PC-9 (cell line): ENCODE data around the gene SGIP1. TPM values are rescaled to one million over a fixed set of nuclear protein-coding genes. Genes with fewer than 3 reads are reported as not detected.

Experiments used
- BruUV-seq: library from RNA; stranded (reverse); fragments of 400-500 nt; replicated peaks from 2 replicates; lab custom pipeline; 2021; lab: Mats Ljungman, UMichigan
- CTCF ChIA-PET: fragments of 300-600 bp; sonication (Branson Sonifier 250); formaldehyde crosslinking; loops from one replicate; lab custom pipeline; 2022; ENCODE audit warnings: antibody characterized with exemption; lab: Charles Lee
- POLR2A ChIA-PET: fragments of 300-600 bp; sonication (Branson Sonifier 250); formaldehyde crosslinking; loops from one replicate; lab custom pipeline; 2022; ENCODE audit warnings: antibody characterized with exemption; ENCODE audit not compliant: unreplicated experiment; lab: Charles Lee
- DNase-seq, 2 experiments: peaks; one replicate each; pipeline versions ENCODE4 v3.0.0 to v3.0.0-alpha.2; 2015 to 2022; ENCODE audit warnings: mixed read lengths in 1 of 2
- H2AFZ ChIP-seq: fragments of 200-600 bp; sonication (generic); 2 replicates; pipeline ENCODE4 v1.8.1; 2017; ENCODE audit warnings: antibody characterized with exemption
- H3F3A ChIP-seq: fragments of 200-600 bp; sonication (generic); 2 replicates; pipeline ENCODE4 v1.8.1; 2017; ENCODE audit warnings: antibody characterized with exemption, mild to moderate bottlenecking, low read depth; ENCODE audit not compliant: insufficient read depth
- H3K27ac ChIP-seq: fragments of 200-600 bp; sonication (generic); 2 replicates; pipeline ENCODE4 v1.6.1; 2016; ENCODE audit warnings: mixed run types
- H3K27me3 ChIP-seq: fragments of 200-600 bp; sonication (generic); 2 replicates; pipeline ENCODE4 v1.6.1; 2016; ENCODE audit warnings: low read depth, mixed run types; ENCODE audit not compliant: insufficient read depth
- H3K36me3 ChIP-seq: fragments of 200-600 bp; sonication (generic); 2 replicates; pipeline ENCODE4 v1.6.1; 2016; ENCODE audit warnings: low read depth, mixed run types
- H3K4me1 ChIP-seq: fragments of 200-600 bp; sonication (generic); replicated peaks from 2 replicates; pipeline ENCODE4 v1.6.1; 2016; ENCODE audit warnings: mixed run types; ENCODE audit not compliant: insufficient read depth
- H3K4me2 ChIP-seq: fragments of 200-600 bp; sonication (generic); 2 replicates; pipeline ENCODE4 v1.6.1; 2017; ENCODE audit warnings: mixed run types
- H3K4me3 ChIP-seq: fragments of 200-600 bp; sonication (generic); 2 replicates; pipeline ENCODE4 v1.6.1; 2016; ENCODE audit warnings: mixed run types
- H3K79me2 ChIP-seq: fragments of 200-600 bp; sonication (generic); 2 replicates; pipeline ENCODE4 v1.6.1; 2017; ENCODE audit warnings: low read depth, mixed run types
- H3K9me2 ChIP-seq: fragments of 200-600 bp; sonication (generic); 2 replicates; pipeline ENCODE4 v1.8.1; 2017; ENCODE audit warnings: mild to moderate bottlenecking; ENCODE audit not compliant: insufficient read depth
- H3K9me3 ChIP-seq: fragments of 200-600 bp; sonication (generic); 2 replicates; pipeline ENCODE4 v1.8.1; 2016; ENCODE audit warnings: low read depth; ENCODE audit not compliant: insufficient read depth
- H4K20me1 ChIP-seq: fragments of 200-600 bp; sonication (generic); 2 replicates; pipeline ENCODE4 v1.8.1; 2017; ENCODE audit not compliant: insufficient read depth
- EZH2 ChIP-seq: fragments of 200-600 bp; sonication (generic); IDR thresholded peaks from 2 replicates; pipeline ENCODE4 v1.8.0; 2017; ENCODE audit warnings: antibody characterized with exemption, low read depth
- intact Hi-C: fragments of 100-400 bp; cut with micrococcal nuclease; formaldehyde crosslinking; loops from one replicate; pipeline ENCODE4 v1.10.0; 2022; ENCODE audit not compliant: unreplicated experiment
- total RNA-seq: library from RNA; stranded (reverse); gene quantifications from 2 replicates; pipeline ENCODE4 v1.2.3, GENCODE V29; 2021
- TF ChIP-seq, protein P1 (sequence below): fragments of 200-600 bp; sonication (generic); conservative IDR thresholded peaks from 2 replicates; pipeline ENCODE4 v1.6.1; 2017; ENCODE audit warnings: mixed run types, antibody characterized with exemption, mild to moderate bottlenecking, moderate library complexity

SGIP1 gene
- total RNA-seq, 1 experiment from 2014 or later: not detected

DNA sequence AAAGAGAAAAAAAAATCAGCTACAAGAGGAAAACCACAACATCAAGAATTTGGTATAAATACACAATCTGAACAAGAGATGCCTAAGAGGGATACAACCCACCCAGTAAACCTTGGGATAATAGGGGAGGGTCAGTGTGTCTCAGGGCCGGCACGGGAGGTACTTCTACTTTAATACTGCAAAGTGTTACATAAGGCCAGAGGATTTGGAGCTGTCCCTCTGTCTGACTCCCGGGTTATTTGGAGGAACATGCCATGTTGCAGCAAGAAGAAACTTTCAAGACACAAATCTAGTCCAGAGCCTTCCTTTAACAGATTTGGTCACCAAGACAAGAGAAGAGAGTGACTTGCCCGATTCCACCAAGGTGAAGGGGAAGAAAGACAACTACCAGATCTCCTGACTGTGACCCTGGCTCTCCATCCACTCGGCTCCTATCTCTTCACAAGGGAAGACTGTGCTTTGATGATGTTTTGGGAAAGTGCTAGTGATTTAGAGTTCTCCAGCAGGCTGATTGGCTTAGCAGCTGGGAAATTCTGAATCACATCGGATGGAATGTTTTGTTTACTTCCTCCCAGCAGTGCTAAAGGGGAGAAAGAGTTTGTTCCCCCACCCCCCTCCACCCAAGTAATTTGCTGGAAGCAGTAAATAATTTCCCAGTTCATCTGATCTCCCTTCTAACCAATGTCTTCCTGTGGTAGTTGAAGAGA, 29.3 kb downstream of the SGIP1 start:
- H2AFZ ChIP-seq: peak overlapping the region; percentile 61
- TF ChIP-seq, protein P1, sequence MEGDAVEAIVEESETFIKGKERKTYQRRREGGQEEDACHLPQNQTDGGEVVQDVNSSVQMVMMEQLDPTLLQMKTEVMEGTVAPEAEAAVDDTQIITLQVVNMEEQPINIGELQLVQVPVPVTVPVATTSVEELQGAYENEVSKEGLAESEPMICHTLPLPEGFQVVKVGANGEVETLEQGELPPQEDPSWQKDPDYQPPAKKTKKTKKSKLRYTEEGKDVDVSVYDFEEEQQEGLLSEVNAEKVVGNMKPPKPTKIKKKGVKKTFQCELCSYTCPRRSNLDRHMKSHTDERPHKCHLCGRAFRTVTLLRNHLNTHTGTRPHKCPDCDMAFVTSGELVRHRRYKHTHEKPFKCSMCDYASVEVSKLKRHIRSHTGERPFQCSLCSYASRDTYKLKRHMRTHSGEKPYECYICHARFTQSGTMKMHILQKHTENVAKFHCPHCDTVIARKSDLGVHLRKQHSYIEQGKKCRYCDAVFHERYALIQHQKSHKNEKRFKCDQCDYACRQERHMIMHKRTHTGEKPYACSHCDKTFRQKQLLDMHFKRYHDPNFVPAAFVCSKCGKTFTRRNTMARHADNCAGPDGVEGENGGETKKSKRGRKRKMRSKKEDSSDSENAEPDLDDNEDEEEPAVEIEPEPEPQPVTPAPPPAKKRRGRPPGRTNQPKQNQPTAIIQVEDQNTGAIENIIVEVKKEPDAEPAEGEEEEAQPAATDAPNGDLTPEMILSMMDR: no peak
- no peak for TF ChIP-seq EZH2
- H4K20me1 ChIP-seq: no peaks in the 10 kb centered on the region
- H3K9me2 ChIP-seq: no peaks in the 10 kb centered on the region
- peaks cover 24% of the 10 kb centered on the region; the same call in 1 of the 2 replicates for H3F3A ChIP-seq
- TSS peak; percentile 66 for BruUV-seq
- CTCF ChIA-PET: no interaction called here
- H3K4me2 ChIP-seq: peak overlapping the region; percentile 65
- H3K27ac ChIP-seq: peak overlapping the region; percentile 89
- H3K36me3 ChIP-seq: no peaks in the 10 kb centered on the region
- no peaks in the 10 kb centered on the region for H3K79me2 ChIP-seq
- POLR2A ChIA-PET: interaction anchor here (0.6 to 0.7 kb wide), 3 partner anchors 20 to 149 kb away, joined by 3 to 7 read pairs (median 3); no protein-coding TSS in a partner anchor
- peak; percentile 27 to 76 for DNase-seq
- intact Hi-C loops: loop anchor here (5.0 kb wide), 3 partner anchors 164 to 1316 kb away; no protein-coding TSS in a partner anchor
- H3K4me1 ChIP-seq: peaks cover 37% of the 10 kb centered on the region
- no peaks in the 10 kb centered on the region for H3K9me3 ChIP-seq
- H3K4me3 ChIP-seq: peak overlapping the region; percentile 47; the same call in 1 of the 2 replicates
- no peaks in the 10 kb centered on the region for H3K27me3 ChIP-seq

DNA sequence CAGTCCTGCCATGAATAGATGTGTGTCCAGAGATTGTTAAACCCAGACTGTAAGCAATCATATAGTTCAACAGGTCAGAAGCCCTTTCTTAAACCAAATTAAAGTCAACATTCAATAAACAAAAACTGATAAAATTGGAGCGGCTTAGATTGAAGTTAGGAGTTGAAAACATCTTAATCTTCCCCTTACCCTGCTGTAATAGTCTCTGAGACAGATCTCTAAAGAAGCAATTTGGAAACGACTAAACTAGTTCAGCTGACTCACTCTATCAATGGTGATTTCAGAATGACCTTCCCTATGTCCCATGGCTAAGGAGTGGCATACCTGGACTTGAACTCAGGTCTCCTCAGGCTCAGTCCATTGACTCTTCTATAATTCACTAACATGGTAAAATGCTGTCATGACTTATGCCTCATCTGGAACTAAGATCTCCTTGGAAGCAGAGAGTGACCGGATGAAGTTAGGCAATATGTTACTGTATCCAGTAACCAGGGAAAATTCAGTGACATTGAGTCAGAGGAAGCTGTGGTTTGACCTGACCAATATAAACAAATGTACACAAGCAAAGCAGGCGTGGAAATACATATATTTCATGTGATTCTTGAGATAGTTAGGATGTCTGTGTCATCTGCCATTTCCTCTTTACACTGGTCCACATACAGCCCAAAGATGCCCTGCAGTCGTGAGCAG, 30.1 kb downstream of the SGIP1 start:
- Histone ChIP-seq H3K9me2 (no peaks in the 10 kb centered on the region), H3K36me3 (no peaks in the 10 kb centered on the region), H3K27ac (peak overlapping the region; percentile 89), H3K4me3 (0 out of 2 replicates have a peak overlapping the region, but pooled peaks have one; percentile 8), H3F3A (peaks cover 24% of the 10 kb centered on the region; the same call in 1 of the 2 replicates), H3K4me1 (peaks cover 37% of the 10 kb centered on the region), H4K20me1 (no peaks in the 10 kb centered on the region), H3K79me2 (no peaks in the 10 kb centered on the region), H3K27me3 (no peaks in the 10 kb centered on the region), H3K9me3 (no peaks in the 10 kb centered on the region), H2AFZ (0 out of 2 replicates have a peak overlapping the region, but pooled peaks have one; percentile 61), H3K4me2 (peak overlapping the region; percentile 65)
- DNase-seq: peak; percentile 38 to 96
- CTCF ChIA-PET: interaction anchor here (0.6 kb wide), 1 partner anchor 586 kb away, joined by 12 read pairs; no protein-coding TSS in a partner anchor
- BruUV-seq: no TSS peak
- intact Hi-C loops: loop anchor here (1.0 to 5.0 kb wide), 4 partner anchors 21 to 1317 kb away; no protein-coding TSS in a partner anchor
- TF ChIP-seq, protein P1: no peak
- no peak for TF ChIP-seq EZH2
- POLR2A ChIA-PET: interaction anchor here (0.7 kb wide), 1 partner anchor 21 kb away, joined by 3 read pairs; no protein-coding TSS in a partner anchor

DNA sequence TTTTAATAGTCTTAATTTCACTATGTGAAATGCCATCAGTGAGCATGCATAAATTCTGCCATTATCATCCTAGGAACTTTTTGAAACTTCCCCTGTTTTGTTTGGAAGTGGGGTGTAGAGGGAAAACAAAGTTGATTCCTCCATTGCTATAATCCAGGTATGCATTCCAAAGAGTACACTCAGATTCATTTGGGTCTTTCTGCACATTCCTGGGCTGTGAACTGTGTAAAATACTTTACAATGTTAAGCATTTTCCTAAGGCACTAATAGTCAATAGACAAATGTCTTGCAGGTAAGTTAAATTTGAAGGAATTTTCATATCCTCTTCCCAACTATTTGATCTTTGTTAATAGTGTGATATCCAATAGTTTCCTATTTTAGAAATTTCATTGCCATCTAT, 36.2 kb downstream of the SGIP1 start:
- H3K4me3 ChIP-seq: no peak overlapping the region
- CTCF ChIA-PET: no interaction called here
- H2AFZ ChIP-seq: no peak overlapping the region
- 0 out of 2 replicates have a peak overlapping the region, but pooled peaks have one; percentile 0 for H3K4me2 ChIP-seq
- no peaks in the 10 kb centered on the region for H3K9me3 ChIP-seq
- H3F3A ChIP-seq: peaks cover 4% of the 10 kb centered on the region; the same call in 1 of the 2 replicates
- intact Hi-C loops: no loop called here
- DNase-seq: peak in 1 of 2 experiments; percentile 46
- H3K27me3 ChIP-seq: no peaks in the 10 kb centered on the region
- TF ChIP-seq EZH2: no peak
- BruUV-seq: no TSS peak
- POLR2A ChIA-PET: interaction anchor here (0.5 kb wide), 1 partner anchor 219 kb away, joined by 3 read pairs; no protein-coding TSS in a partner anchor
- H3K9me2 ChIP-seq: no peaks in the 10 kb centered on the region
- no peaks in the 10 kb centered on the region for H4K20me1 ChIP-seq
- H3K36me3 ChIP-seq: no peaks in the 10 kb centered on the region
- no peak overlapping the region for H3K27ac ChIP-seq
- peaks cover 29% of the 10 kb centered on the region for H3K4me1 ChIP-seq
- no peaks in the 10 kb centered on the region for H3K79me2 ChIP-seq
